CD1c-positive myeloid dendritic cell (primary cell): Measurements from ENCODE around the gene LMBRD2.
"Not testable (repeated sequence)": the region's sequence is repeated elsewhere in the genome, so short reads cannot be mapped to it uniquely, and the experiment has no call there.

Experiments
- DNase-seq: peaks from one replicate; pipeline ENCODE4 v3.0.0-alpha.2; 2016; ENCODE audit errors: extremely low spot score

Gene LMBRD2

GRCh38 chr5:36161361-36161760 is 9.7 kb upstream of the LMBRD2 start:
- DNase-seq, result no peak

GRCh38 chr5:36160617-36161016 is 8.9 kb upstream of the LMBRD2 start:
- DNase-seq, result no peak

- no peak for DNase-seq
Measured at GRCh38 chr5:36158144-36158543, 6.5 kb upstream of the LMBRD2 start.

GRCh38 chr5:36156619-36157018 is 4.9 kb upstream of the LMBRD2 start:
- no peak for DNase-seq

- no peak for DNase-seq
Measured at GRCh38 chr5:36156121-36156601, 4.5 kb upstream of the LMBRD2 start.

GRCh38 chr5:36155291-36155690 is 3.6 kb upstream of the LMBRD2 start:
- no peak for DNase-seq

GRCh38 chr5:36153726-36154125 is 2.0 kb upstream of the LMBRD2 start:
- DNase-seq, result no peak

GRCh38 chr5:36153298-36153677 is 1.6 kb upstream of the LMBRD2 start:
- no peak for DNase-seq

GRCh38 chr5:36152324-36153297 is 924 bp upstream of the LMBRD2 start:
- peak; percentile 2 for DNase-seq

- DNase-seq, result peak; percentile 33
Measured at GRCh38 chr5:36150676-36151433, 832 bp downstream of the LMBRD2 start.

- no peak for DNase-seq
Measured at GRCh38 chr5:36147681-36148080, 4.0 kb downstream of the LMBRD2 start.

- DNase-seq, result no peak
Measured at GRCh38 chr5:36146390-36146789, 5.3 kb downstream of the LMBRD2 start.

- DNase-seq, result no peak
Measured at GRCh38 chr5:36145311-36145710, 6.4 kb downstream of the LMBRD2 start.

GRCh38 chr5:36138900-36139683 is 12.6 kb downstream of the LMBRD2 start:
- DNase-seq, result no peak

- no peak for DNase-seq
Measured at GRCh38 chr5:36136581-36136980, 15.1 kb downstream of the LMBRD2 start.

GRCh38 chr5:36135988-36136387 is 15.7 kb downstream of the LMBRD2 start:
- no peak for DNase-seq

GRCh38 chr5:36133009-36133408 is 18.7 kb downstream of the LMBRD2 start:
- not testable (repeated sequence) for DNase-seq

GRCh38 chr5:36129666-36130065 is 22.0 kb downstream of the LMBRD2 start:
- DNase-seq, result not testable (repeated sequence)

GRCh38 chr5:36128795-36129194 is 22.9 kb downstream of the LMBRD2 start:
- DNase-seq, result no peak

GRCh38 chr5:36125868-36126267 is 25.8 kb downstream of the LMBRD2 start:
- DNase-seq, result no peak

- no peak for DNase-seq
Measured at GRCh38 chr5:36111238-36111637, 40.4 kb downstream of the LMBRD2 start.
